Daoy (cell line): Measurements from ENCODE around the gene EPB41L1. TPM values are rescaled to one million over a fixed set of nuclear protein-coding genes. Genes with fewer than 3 reads are reported as not detected.

Source experiments
- DNase-seq: peaks from one replicate; pipeline ENCODE4 v3.0.0-alpha.2; 2015; ENCODE audit warnings: low read depth
- total RNA-seq: library from RNA; depleted of rRNA; stranded (reverse); fragments of >200 nt; shearing (Covaris generic); gene quantifications from 2 replicates; pipeline ENCODE4 v1.2.3, GENCODE V29; 2014

The EPB41L1 gene
- total RNA-seq, 1 experiment from 2014 or later, result 8.5 TPM

GRCh38 chr20:36193977-36194712 is 39.6 kb downstream of the EPB41L1 start:
- DNase-seq, result no peak

DNA sequence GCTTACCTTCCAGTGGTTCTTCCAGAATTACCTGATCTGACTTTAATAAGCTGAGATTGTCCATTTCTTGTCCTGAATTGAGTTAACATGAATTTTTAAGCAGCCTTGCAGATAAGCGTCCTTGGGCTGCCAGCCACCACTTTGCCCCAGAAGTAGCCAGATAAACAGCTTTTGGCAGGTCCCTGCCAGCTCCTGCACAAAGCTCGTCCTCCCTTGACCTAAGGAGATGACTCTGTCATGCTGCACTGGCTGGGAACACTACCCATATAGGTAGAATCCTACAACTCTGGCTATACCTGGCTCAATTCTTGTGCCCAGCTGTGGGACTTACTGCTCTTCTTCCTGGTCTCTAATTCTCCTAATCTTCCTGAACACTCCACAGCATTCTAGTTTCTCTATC is 42.1 kb downstream of the EPB41L1 start:
- no peak for DNase-seq

DNA sequence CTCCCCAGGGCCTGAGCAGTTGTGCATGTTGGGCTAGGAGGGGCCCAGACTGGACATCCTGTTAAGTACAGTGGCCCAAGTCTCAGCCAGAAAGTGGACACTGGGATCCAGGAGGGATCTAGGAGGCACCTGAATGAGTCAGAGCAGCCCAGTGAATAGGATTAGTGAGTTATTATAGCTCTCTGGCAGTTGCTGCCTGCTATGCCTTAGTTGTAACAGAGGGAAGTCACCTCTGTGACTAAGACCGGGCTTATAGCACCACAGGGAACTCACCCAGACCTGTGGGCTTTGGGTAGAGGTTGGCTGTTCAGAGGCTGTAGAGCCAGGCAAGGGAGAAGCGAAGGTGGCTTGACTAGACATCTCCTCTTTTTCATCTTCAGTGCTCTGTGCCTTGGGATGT is 42.7 kb downstream of the EPB41L1 start:
- DNase-seq, result no peak

DNA sequence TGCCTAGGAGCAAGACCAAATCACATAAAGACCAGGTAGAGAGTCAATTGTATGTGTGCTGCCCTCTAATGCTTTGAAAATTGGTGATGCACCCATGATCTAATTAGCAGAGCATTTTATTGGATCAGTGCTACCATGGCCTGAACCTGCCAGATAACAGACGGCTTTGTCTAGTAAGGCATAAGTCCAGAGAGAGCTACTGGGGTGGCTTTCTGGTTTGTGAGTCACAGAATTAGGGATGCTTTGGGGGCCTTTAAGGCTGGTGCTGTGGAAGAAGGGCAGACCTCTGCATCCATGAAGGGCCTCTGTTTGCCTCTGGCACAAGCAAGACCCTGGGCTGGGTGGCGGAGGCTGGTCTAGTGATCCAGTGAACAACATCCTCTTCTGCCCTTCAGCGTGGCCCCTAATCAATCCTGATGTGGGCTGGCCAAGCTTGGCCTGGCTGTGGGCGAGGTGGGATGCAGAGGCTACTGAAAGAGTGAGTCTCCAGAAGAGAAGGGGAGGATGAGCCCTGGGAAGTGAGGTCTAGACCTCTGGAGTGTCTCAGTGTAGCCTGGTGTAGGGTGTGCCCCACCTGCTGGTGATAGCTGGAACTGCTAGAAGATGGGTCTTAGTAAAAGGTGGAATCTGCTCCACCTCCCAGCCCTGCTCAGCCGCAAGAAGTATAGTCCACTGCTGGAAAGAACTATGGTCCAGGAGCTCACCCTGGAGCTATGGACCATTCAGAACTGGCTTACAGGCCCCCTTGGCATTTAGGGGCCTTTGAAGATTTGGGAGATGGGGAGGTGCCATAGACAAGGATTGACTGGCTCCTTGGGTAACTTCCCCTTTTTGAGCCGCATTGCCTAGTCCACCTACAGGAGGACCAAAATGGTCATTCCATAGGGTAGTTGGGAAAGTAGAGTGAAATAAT is 45.1 kb downstream of the EPB41L1 start:
- DNase-seq, result peak; percentile 66

DNA sequence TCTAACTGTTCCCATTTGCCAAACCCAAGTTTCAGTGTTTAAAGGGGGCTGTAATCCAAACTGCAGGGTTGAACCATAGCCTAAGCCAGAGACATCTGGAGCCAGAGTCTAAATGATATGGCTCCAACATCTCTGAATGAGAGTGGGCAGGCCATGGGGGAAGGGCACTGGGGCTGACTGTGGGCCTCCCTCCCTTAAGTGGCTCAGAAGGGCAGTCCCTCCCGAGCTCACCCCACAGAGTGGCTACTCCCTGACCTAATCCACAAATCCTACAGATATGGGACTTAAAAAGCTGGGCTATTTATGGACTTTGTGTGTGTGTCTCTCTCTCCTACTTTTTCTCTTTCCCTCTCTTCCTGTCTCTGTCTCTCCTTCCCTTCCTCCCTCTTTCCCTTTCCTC is 45.9 kb downstream of the EPB41L1 start:
- no peak for DNase-seq

DNA sequence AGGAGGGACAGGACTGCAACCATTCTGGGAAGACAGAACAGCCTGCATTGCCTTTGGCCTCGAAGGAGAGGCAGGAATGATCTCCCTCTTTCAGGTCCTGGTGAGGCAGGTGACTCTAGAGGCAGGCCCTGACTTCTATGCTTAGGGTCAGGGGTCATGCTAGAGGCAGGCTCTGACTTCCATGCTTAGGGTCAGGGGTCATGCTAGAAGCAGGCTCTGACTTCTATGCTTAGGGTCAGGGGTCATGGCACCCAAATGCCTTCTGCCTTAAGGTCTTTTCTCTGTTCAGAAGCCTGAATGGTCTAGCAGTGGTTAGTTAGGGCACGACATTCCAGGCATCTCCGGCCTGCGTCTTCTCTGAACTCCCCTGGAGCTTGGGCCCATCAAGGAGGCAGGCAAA is 46.7 kb downstream of the EPB41L1 start:
- no peak for DNase-seq

DNA sequence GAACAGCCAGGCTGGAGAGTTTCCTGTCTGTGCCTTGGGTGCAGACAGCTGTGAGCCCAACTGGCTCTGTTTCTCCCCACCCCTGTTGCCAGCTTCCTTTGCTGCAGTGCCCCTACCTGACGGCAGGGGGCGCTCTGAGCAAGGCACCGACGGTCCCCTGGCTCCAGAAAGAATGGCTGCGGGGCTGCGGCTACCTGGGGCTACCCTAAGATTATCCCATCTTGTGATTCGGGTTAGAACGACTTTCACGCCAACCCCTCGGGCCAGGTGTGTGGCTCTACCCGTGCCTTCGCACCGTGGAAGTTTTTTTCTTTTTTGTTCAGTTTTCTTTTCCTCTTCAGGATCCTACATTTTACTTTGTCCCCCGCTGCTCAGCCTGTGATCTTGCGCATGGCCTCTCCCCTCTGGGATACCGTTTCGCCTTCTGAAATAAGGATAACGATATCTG is 48.4 kb downstream of the EPB41L1 start:
- peak; percentile 67 for DNase-seq

DNA sequence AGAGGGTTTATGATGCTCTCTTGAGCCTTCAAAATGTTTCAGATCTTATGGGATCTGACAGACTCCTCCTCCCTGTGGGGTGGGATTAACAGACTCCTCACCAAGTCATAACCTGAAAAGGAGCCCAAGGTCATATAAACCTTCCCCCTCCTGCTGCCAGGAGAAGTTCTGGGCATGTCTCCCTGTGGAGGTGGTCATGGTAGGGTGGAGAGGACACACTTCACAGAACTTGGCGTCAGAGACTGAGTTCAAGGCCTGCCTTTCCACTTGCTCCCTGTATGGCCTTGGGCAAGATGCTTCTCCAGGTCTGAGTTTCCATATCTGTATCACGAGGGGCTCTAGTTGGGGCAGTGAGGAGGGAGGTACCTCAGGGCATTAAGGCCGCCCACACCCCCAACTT is 49.3 kb downstream of the EPB41L1 start:
- DNase-seq, result no peak

DNA sequence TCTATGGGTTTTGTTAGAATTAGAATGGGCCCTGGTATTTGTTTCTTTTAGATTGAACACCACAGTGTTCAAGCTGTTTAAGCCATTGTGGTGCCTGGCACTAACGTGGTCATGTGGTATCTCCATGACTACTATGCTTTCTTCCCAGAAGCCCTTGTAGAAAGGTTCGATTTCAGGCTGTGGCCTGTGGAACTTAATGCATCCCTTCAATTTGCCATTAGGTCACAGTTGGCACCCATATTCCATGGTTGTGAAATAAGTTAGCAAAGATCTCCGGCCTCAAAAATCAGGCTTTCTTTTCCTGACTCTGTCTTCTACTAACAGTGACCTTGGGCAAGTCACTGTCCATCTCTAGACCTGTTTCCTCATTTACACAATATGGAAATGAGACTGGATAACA is 50.5 kb downstream of the EPB41L1 start:
- no peak for DNase-seq

- no peak for DNase-seq
These were observed 51.5 kb downstream of the EPB41L1 start for GRCh38 chr20:36206068-36206467.

DNA sequence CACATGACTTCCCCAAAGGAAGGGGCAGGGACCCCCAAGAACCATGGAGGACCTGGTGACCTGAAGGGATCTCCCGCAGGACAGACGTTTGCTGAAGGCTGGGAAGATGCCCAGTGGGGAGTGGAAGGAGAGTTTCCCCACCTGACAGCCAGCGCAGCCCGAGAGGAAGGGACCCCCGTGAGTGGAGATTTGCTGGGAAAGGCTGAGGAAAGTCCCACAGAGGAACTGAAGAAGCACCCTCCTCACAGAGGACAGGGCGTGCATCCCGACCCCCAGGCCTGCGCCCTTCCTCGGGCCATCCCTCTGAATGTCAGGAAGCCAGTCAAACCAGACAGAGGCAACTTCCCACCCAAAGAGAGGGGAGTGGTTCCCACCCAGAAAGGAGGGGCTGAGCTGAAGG is 52.1 kb downstream of the EPB41L1 start:
- DNase-seq, result no peak

- DNase-seq, result no peak
These were observed 53.1 kb downstream of the EPB41L1 start for GRCh38 chr20:36207602-36208001.

DNA sequence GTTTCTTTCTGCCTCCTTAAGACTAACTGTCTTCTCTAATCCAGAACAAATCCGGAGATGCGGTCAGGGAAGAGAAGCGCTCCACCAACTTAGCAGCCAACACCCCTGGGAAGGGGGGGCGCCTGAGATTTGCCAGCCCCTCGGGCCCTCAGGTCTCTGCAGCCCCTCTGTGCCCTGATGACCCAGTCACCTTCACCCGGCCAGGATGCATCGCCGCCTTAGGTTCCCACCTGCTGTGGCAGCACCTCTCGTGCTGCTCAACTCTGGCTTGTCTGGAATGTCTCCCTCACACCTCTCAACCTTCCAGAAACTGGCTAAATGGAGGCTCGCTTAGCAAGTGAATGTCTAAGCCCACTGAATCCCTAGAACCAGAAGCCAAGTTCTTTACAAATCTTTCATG is 53.7 kb downstream of the EPB41L1 start:
- no peak for DNase-seq

GRCh38 chr20:36210436-36211021 is 56.0 kb downstream of the EPB41L1 start:
- no peak for DNase-seq

DNA sequence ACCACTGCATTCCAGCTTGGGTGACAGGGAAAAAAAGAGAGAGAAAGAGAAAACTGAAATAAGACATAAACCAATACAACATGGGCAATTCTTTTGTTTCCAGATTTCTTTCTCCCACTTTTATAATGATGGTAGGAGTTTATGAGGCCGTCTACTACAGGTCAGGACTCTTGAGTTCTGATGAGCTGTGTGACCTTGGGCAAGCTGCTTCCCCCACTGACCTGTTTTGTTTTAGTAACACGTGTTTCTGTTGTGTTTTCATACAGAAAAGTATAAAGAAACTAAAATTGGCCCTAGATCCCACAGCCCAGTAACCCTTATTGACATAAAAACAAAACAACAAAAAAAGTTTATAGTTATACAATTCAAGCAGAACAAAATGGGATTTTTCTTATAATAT is 58.8 kb downstream of the EPB41L1 start:
- no peak for DNase-seq

GRCh38 chr20:36214684-36215256 is 60.2 kb downstream of the EPB41L1 start:
- DNase-seq, result peak; percentile 18

GRCh38 chr20:36215778-36216177 is 61.2 kb downstream of the EPB41L1 start:
- DNase-seq, result no peak

DNA sequence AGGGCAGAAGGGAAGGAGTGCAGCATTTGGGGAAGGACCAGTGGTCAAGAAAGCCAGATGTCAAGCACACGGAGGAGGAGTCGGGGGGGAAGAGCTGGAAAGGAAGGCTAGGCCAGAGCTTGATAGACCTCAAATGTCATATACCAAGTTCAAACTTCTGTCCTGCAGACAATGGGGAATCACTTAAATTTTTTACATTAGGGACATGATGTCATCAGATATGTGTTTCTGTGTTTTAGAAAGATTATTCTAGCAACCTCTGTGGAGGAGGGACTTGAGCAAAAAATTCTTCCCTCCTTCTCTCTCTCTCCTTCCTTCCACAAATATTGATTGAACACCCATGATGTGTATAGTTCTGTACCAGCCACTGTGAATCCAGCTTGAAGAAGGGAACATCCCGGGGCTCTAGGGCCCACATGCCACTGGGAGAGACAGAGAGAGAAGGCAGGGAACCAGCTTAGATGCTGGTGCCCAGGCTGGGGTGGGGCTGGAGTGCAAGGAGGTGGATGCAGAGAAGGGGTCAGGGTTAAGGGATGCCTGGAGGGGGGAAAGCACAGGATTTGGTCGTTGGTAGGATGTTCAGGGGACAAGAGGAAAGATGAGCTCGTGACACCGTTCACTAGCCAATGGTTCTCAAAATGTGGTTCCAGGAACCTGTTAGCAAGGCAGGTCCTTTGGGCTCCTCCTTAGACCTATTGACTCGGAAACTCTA is 61.9 kb downstream of the EPB41L1 start:
- no peak for DNase-seq

GRCh38 chr20:36217226-36217625 is 62.7 kb downstream of the EPB41L1 start:
- DNase-seq, result no peak

DNA sequence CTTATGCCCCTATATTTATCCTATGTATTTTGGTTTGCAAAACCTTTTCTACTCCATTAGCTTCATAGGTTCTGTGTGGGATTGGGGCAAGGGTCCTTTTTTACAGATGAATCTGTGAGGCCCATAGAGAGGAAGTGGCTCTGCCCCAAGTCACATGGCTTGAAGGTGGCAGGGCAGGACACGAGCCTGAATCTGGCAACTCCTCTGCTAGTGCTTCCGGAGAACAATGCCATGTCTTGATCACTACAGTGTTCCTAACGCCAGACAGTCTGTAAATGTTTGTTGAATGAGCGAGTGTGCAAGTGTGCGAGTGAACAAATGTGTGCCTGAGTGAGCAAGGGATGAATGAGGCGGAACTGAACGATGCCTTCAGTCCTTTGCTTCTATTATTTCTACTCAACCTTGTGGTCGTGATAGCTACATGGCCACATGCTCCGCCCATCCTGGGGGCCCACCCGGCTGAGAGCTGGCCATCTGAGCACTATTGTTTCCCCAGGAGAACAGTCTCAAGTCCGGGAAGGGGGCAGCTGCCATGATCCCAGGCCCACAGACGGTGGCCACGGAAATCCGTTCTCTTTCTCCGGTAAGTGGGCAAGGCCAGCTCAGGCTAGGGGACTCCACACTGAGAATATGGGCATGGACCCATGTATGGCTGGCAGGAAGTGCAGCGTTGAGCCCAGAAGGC is 64.0 kb downstream of the EPB41L1 start:
- DNase-seq, result no peak

DNA sequence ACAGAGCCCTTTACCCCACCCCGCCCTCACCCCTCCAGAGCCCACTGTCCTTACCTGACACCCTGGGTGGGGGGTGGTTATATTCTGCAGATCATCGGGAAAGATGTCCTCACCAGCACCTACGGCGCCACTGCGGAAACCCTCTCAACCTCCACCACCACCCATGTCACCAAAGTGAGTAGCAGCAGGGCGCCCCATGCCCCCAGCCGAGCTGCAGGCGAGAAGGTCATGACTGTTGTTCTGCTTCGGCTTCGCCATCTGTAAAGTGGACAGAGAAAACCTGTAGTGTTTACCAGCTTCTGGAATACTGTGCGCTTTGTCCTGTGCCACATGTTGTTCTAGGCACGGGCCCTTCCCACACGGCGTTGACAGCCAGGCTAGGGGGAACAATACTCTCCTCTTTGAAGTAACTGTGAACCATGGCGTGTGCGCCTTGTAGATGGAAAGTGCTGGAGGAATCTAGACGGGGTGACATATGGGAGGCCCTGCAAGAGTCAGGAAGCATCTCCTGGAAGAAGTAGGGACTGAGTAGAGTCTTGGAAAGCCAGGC is 65.2 kb downstream of the EPB41L1 start:
- no peak for DNase-seq
